ENCODE measurements around the gene STARD5.
"Not testable (repeated sequence)": the region's sequence is repeated elsewhere in the genome, so short reads cannot be mapped to it uniquely, and the experiment has no call there.

The STARD5 gene, protein sequence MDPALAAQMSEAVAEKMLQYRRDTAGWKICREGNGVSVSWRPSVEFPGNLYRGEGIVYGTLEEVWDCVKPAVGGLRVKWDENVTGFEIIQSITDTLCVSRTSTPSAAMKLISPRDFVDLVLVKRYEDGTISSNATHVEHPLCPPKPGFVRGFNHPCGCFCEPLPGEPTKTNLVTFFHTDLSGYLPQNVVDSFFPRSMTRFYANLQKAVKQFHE

DNA sequence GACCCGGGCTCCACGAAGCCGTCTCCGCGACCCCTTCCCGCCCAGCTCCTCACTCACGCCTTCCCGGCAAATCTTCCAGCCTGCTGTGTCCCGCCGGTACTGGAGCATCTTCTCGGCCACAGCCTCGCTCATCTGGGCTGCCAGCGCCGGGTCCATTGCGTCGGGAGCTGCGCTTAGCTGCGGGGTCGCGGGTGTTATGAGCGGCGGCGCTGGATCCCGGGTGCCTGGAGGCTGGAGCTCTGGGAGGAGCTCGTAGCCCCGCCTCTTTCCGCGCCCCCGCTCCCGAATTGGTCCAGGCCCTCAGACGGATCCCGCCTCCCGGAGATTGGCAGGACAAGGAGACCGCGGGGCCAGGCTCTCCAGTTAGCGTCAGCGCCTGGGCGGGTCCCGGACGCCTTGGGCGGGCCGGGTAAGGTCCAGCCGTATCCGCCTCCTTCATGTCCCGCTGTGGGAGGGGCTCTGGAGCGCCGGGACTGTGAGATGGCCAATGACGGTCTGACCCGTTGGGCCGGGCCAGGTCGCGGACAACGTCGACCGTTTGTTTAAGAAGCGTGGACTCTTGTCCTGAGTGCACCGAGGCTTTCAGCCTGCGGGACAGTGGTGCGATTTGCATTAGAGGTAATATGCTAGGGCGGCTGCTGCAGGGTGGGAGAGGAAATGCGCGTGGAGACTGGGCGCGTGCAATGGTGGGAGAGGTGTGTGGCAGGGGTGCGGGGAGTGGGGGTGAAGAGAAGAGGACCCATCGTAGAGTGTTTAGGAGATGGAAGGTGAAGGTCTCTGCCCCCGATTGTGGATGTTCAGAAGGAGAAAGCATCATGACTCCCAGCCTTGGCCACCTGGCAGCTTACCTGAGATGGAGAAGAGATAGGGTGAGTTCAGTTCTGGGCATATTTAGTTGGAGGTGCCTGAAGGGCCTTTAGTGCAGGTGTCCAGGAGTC lies at the start of gene STARD5:
TSS of gene STARD5 (minus strand) at position 198 of the 938 bp plus-strand sequence. CDS start at position 156, 42 bp downstream.
- DNase-seq, result peak; percentile 96

DNA sequence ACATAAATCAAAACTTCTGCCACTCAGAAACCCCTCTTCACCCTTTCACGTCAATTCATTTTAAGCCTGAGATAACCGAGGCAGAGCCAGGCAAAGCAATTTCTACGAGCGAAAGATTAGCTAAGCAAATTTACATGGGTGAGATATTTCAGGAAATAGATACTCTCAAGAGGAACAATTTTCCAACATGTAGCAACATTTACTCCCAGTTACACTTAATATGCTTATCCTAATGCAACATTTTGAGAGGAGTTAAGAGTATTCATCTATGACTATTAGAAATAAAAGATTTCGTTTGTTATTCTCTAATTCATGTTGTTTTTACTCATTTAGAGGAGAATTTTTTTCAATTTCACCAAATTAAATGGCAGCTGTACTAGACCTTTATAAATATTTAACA lies 49.2 kb upstream of the STARD5 start:
- no peak for DNase-seq

DNA sequence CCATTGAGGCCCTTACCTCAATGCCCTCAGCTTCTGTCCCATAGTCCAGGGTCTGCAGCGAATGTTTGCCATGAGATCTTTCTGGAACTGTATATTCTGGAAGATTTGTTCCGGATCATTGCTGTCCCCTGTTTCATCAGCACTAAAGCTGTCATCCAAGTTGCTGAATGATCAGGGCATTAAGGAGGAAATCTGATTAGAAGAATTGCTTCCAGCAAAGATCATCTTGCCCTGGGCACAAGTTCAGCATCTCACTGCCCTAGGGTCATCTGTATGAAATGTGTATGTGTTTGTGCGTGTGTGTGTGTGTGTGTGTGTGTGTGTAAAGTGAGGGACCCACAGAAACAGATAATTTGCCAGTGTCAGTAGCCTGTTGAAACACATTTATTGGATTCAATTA lies 48.6 kb upstream of the STARD5 start:
- DNase-seq, result no peak

DNA sequence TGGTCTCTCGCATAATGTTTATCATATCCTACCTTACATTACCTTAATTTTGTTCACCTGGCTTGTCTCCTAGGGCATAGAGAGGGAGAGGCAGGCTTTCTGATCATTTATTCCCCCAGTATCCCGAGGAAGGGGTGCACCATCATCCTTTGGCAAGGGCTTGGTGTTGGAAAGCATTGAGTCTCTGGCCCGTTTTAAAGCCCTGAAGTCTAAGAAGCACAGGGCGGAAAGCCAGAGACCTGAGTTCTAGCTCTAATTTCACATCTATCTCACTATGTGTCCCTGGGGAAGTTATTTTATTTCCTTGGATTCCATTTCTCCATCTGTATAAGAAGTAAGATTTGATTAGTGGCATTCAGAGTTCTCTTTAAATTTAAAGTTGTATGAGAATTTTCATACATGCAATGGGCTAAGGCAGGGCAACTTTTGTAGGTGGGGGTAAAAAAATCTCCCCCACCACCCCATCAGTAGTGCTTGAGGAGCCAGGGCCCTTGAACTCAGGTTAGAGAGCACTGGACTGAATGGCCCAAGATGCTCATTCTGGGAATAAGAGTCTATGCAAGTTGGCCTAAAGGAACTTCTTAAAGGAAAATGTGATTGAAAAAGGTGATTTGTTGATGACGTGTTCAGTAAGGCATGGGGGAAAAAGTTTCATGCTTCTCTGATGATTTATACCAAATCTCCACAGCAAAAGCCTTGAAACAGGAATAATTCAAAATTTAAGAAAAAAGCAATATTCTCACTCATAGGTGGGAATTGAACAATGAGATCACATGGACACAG lies 40.0 kb upstream of the STARD5 start:
- DNase-seq, result no peak

DNA sequence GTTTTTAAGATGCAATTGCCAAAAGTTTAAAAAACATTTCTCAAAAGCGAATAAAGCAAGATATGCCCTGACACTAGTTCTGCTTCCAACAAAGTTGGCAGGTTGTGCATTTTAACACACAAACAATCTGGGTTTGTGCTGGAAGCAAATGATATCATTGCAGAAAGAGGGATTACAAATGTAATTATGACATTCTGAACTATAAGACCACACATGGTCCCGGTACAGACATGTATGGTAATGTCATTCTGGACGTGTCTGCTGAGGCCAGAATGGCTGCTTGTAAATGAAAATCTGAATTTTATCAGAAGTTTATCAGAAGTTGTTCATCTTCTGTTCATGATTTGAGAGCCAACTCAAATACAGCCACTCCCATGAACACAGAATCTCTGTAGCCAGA lies 39.3 kb upstream of the STARD5 start:
- DNase-seq, result no peak

DNA sequence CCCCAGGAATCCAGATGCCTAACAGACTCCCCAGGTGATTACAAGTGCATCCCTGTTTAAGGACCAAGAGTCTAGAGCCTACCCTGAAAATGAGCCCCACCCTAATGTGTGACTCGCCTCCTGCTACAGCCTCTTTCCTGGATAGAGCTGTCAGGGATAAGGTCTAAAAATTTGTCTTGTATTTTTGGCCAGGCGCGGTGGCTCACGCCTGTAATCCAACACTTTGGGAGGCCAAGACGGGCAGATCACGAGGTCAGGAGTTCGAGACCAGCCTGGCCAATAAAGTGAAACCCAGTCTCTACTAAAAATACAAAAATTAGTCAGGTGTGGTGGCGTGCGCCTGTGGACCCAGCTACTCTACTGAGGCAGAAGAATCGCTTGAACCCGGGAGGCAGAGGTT lies 38.8 kb upstream of the STARD5 start:
- no peak for DNase-seq

DNA sequence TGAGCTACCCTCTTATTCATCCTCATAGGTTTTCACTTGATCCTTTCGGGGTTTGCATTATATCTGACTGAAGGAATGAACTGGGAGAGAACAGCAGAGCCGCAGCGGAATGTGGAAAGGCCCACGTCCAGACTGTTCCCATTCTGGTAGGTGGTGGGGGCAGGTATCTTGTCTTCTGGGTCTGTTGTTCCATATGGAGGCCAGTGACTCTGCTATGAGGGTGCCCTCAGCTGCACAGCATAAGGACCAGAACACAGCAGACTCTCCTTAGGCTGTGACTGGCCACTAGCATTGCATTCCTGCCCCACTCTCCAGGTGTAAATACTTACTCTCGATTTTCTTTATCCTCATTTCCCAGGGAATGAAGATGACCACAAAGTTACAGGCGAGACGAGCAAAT lies 38.0 kb upstream of the STARD5 start:
- no peak for DNase-seq

DNA sequence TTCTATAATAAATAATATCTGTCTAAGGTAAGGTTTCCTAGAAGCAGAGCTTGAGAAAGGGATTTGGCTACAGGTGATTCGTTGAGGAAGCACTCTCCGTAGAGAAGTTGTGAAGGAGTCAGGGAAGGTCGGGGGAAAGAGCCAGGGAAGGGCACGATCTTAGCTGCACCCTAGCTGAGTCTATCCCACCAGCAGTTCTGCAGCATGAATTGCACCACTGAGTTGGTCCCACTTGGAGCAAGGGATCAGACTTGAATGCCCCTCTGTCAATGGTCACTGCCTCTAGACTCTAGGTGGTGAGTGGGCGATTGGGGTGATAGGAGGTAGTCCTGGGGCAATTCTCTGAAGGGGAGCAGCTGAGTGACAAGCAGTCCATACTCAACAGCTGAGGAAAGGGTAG lies 36.5 kb upstream of the STARD5 start:
- no peak for DNase-seq

DNA sequence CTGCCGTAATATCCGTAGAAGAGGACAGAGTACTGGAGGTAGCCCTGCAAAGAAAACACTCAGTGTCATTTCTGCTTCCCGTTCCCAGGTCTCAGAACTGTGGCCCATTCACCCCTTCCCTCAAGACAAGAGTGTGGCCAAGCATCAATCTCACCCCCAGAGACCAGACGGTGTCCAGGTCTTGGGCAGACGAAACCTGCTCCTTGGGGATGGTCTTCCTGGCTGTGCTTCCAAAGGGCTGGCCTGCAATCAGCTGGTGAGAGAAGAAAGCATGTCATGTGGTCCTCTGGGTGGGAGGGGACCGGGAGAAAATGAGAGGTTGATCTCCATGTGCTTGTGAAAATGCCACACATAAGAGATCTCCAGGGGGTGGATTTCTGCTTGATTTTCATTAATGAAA lies 34.3 kb upstream of the STARD5 start:
- no peak for DNase-seq

DNA sequence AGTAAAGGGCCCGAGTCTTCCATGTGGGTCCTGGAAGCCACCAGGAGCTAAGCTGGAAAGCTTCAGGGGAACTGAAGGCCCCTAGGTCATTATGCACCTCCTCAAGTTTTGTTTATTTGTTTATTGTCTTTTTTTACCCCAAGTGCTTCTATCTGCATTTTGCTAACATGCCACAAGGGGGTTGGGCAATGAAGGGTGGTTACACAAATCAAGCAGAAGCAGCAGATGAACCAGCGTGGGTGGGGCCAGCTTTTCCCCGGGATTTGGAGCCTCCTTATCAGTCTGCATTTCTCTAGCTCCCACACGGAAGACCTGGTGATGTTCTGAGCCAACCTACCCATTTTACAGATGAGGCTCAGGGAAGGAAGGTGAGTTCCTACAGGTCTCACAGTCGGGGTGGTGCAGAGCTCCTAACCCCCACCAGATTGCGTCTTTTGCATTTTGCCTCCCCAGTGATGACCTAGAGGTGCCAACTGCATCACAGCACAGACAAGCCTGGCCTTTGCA lies 33.3 kb upstream of the STARD5 start:
- no peak for DNase-seq

DNA sequence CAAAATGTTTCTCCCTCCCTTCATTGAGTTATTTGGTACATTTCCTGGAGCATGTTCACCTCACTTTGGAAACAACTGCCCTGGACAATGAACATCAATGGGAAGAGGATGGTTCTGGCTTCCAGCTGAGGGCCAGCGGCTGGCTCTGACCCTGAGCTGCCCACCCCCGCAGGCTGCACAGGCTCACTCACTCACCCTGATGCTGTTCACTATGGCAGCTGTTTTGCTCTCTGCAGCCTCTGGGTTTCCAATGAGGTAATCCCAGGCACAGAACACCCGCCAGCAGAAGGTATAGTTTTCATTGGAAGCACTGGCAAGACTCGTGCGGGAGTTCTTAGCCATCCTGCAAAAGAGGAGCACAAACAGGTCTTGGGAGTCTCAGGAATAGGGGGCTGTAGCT lies 32.3 kb upstream of the STARD5 start:
- no peak for DNase-seq

DNA sequence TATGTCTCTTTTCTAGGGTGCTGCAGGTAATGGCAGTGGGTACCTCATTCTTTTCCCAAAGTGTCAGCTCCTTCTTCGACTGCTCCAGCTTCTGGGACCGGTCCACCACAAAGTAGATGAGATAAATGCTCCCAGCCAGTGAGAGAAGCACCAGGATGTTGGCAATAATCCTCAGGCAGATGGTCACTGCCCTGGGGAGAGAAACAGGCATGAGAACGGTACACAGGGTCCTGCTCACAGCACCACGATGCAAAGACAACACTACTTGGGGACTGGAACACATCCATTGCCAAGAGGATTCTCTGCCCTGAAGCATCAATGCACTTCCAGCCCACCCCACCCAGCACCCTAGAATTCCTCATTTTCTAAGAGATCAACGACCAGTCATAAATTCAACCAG lies 27.7 kb upstream of the STARD5 start:
- no peak for DNase-seq

DNA sequence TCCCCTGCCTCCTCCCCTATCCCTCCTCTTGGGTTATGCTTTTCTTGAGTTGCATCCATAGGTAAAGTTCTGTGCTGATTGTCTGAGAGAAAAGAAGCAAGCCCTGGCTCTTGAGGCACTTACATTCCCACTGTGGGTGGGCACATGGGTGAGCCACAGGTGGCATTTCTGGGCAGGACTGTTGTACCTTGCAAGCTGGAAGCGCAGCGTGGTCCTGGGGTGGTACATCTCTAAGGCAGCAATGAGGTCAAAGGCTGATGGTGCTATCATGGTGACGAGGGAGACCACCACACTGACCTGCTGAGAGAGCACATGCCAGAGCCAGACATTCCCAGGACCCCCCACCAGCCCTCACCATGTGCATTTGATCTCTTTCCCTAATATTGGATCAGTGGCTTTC lies 25.3 kb upstream of the STARD5 start:
- no peak for DNase-seq

DNA sequence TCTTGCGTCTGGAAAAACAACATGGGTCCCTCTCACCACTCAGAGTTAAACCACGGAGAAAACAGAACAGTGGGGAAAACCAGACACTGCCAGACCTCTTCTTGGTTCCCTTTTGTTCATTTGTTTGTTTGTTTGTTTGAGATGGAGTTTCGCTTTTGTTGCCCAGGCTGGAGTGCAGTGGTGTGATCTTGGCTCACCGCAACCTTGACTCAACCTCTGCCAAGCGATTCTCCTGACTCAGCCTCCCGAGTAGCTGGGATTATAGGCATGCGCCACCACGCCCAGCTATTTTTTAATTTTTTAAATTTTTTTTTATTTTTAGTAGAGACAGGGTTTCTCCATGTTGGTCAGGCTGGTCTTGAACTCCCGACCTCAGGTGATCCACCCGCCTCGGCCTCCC lies 24.8 kb upstream of the STARD5 start:
- not testable (repeated sequence) for DNase-seq

DNA sequence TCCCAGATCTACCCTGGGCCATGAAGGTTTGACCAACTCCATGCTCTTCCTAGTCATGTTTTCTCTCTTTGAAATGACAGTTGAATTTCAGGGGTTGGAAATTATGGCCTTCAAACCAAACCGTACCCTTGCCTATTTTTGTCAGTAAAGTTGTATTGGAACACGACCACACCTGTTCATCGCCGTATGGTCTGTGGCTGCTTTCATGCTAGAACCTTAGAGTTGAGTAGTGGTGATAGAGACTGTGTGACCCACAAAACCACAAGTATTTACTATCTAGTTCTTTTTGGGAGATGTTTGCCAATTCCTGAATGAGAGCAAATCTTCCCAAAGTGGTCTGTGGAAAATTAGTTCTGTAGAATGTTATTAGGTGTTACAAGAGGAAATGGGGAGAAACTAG lies 24.0 kb upstream of the STARD5 start:
- DNase-seq, result no peak

DNA sequence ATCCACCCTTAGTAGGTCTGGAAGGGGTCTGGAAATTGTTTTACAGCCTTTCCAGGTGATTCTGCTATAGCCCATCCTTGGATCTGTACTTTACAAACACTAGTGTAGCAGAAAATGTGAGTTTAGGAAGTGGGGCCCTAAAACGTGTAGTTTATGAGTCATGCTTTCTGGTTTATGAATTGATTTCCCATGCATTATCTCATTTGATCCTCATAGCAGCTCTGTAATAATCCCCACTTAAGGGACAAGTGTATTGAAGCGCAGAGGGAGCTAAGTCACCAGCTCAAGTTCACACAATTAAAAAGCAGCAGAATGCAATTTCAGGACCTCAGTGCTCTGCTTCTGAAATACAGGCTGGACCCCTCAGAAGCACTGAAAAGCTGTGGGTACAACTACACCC lies 22.7 kb upstream of the STARD5 start:
- no peak for DNase-seq

DNA sequence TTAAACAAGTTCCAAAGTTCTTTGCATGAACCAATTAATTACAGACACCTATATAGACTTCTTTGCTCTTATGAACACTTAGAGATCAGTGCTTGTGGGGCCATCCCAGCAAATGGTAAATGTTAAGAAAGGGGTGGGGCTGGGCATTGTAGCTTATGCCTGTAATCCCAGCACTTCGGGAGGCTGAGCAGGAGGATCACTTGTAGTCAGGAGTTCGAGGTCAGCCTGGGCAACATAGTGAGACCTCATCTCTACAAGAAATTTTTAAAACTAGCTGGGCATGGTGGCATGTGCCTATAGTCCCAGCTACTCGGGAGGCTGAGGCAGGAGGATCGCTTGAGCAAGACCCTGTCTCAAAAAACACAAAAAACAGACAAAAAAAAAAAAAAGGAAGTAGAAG lies 19.4 kb upstream of the STARD5 start:
- DNase-seq, result no peak

DNA sequence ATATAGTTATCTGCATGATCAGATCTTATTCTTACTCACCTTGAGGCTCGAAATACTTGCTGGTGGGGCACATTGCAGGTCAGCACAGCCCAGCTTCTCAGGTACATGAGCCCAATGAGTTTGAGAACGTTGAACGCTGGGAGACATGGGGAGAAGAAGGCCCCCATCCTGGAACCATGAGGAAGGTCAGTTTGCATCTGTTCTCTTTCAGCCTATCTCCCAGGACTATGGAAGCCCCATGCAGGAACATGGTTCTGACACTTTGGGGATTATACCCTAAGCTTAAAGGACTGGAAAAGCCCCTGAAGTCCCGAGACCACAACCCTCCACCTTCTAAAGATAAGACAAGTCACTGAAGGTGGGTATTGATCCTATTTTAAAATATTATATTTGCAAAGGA lies 17.4 kb upstream of the STARD5 start:
- DNase-seq, result no peak

DNA sequence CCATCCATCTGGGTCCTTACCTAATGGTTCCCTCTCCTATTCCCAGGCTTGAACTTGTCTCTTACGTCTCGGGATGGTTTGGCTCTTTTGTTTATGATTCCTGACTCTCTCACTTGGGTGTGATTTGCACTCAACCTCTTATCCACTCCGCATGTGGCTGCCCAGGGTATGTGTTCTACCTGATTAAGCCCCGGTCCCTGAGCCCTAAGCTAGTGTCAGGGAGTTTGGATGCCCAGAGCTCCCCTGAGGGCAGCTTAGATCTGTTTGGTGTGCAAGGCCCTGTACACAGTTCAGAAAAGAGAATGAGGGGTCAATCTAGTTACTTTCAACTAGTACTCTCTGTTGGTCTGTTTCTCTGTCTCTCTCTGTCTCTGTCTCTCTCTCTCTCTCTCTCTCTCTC lies 15.9 kb upstream of the STARD5 start:
- DNase-seq, result no peak

DNA sequence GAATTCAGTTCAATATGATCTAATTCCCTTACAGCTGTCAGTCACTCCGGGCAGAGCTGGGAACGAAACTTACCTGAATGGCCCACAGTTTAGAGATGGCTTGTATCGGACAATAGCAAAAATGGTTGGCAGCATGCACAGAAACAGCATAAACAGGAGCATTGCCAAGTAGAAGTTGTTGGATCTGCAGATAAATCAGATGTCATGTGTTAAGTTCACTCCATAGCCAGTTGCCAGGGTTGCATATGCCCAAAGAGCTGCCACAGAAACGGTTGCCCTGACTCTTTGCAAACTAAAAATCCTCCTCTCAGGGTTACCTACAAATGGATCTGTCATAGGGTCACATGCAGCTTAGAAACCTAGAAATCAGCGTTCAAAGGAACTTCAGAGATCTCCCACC lies 15.4 kb upstream of the STARD5 start:
- DNase-seq, result no peak

DNA sequence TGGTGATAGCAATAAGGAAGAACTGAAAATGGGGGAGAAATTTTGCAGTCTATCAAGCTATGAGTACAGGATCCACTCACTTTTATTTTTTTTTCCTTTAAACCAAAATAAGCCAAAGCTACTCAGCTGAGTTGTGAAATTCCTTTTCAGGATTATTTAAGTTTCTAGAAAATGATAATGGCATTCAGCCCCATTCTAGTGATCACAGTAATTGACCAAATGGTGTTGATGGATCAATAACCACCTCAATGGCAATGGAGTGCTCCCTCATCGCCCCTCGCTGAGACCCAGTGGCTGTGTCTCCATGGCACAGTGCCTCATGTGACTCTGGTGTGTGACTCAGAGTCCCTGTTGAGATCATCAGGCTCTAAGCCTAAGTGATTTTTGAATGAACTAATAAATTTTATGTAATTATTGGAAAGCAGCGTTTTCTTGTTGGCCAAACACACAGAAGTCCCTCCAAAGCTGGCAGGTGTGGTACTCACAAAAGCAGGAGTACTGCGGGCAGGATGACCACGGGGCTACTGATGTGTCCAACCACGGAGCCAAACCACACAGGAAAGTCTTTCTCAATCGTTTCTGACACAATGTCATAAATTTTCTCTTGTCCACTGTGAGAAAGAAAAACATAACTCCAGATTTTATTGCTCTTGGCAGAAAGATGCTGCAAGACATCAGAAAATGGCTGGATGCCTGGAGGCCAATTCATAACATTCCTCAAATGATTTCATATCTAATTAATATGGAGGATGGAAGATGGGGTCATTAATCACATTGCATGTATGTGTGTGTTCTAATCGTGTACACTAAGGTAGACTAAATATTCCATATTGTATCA lies 14.4 kb upstream of the STARD5 start:
- no peak for DNase-seq

DNA sequence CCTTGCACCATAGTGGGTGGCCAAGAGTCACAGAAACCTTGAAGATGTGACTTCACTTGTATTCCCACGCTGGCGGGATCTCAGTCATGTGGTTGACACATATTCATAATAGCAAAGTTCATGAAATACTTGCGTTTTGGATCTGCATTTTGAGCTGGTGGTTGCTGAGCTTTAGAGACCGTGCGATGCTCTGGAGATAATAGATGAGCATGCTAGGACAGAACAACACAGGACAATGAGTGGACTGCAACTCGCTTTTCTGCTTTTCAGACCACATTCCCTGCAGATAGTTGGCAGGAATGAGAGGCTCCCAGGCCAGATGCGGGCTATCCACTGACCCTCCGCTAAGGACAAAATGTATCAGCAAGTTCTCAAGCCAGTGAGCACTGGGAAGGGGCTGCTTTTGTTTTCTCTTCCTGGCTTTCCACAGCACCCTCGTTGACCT lies 13.8 kb upstream of the STARD5 start:
- DNase-seq, result no peak

DNA sequence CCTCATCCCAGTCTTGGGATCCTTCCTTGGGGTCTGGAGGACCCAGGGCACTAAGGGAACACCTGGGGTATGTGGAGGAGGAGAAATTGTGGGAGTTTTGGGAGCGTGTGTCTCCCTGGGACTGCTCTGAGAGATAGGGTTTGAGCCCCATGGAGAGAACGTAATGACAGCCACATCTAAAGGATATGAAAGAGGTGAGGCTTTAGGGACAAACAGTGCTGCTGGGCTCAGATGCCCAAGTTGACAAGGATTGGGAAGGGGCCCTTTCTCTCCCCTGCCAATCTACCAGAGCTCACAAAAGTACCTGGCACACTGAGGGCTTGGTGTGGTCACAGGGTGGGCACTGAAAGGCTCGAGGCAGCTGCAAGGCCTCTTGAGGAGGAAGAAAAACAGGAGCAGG lies 13.3 kb upstream of the STARD5 start:
- no peak for DNase-seq
